Neural cell (in vitro differentiated cells): ENCODE measurements around the gene GPS1. TPM values are rescaled to one million over a fixed set of nuclear protein-coding genes. Genes with fewer than 3 reads are reported as not detected.

ENCODE experiments used
- H2AFZ ChIP-seq: fragments of 200-600, 300-800 bp; sonication (generic), shearing (Covaris generic); 2 replicates; pipeline ENCODE4 v1.6.0; 2014; ENCODE audit warnings: low read depth, mild to moderate bottlenecking, antibody characterized with exemption, low read length, moderate library complexity
- H3F3A ChIP-seq: fragments of 200-600 bp; shearing (Covaris generic); 2 replicates; pipeline ENCODE4 v1.6.1; 2016; ENCODE audit warnings: mild to moderate bottlenecking, moderate library complexity, mixed read lengths, antibody characterized with exemption, low read length; ENCODE audit not compliant: insufficient read depth, poor library complexity, severe bottlenecking
- H3K27ac ChIP-seq: fragments of 200-600, 300-800 bp; sonication (generic), shearing (Covaris generic); 2 replicates; pipeline ENCODE4 v1.5.1; 2014; ENCODE audit warnings: mild to moderate bottlenecking, low read length, moderate library complexity
- H3K27me3 ChIP-seq: fragments of 300-800, 200-600 bp; sonication (generic), shearing (Covaris generic); 2 replicates; pipeline ENCODE4 v1.6.0; 2014; ENCODE audit warnings: mild to moderate bottlenecking, low read depth, low read length, moderate library complexity; ENCODE audit not compliant: insufficient read depth
- H3K36me3 ChIP-seq: fragments of 300-800, 200-600 bp; sonication (generic), shearing (Covaris generic); 2 replicates; pipeline ENCODE4 v1.5.1; 2014; ENCODE audit warnings: mild to moderate bottlenecking, antibody characterized with exemption, low read length, moderate library complexity; ENCODE audit not compliant: insufficient read depth
- H3K4me2 ChIP-seq: fragments of 300-800, 200-600 bp; sonication (generic), shearing (Covaris generic); 2 replicates; pipeline ENCODE4 v1.6.0; 2014; ENCODE audit warnings: mild to moderate bottlenecking, low read length
- H3K4me3 ChIP-seq: fragments of 300-800, 200-600 bp; sonication (generic), shearing (Covaris generic); 2 replicates; pipeline ENCODE4 v1.5.1; 2014; ENCODE audit warnings: mild to moderate bottlenecking, low read length, moderate library complexity
- H3K79me2 ChIP-seq: fragments of 200-600 bp; shearing (Covaris generic); replicated peaks from 2 replicates; pipeline ENCODE4 v1.6.0; 2014; ENCODE audit warnings: mild to moderate bottlenecking, low read length, moderate library complexity; ENCODE audit not compliant: insufficient read depth
- H3K9ac ChIP-seq: fragments of 300-800, 200-600 bp; sonication (generic), shearing (Covaris generic); 2 replicates; pipeline ENCODE4 v1.6.1; 2016; ENCODE audit warnings: mild to moderate bottlenecking, low read length, mixed read lengths
- H3K9me2 ChIP-seq: fragments of 200-600 bp; shearing (Covaris generic); 2 replicates; pipeline ENCODE4 v1.6.1; 2016; ENCODE audit warnings: mild to moderate bottlenecking, low read length, mixed read lengths; ENCODE audit not compliant: insufficient read depth
- H3K9me3 ChIP-seq: fragments of 200-600, 300-800 bp; sonication (generic), shearing (Covaris generic); 2 replicates; pipeline ENCODE4 v1.6.1; 2016; ENCODE audit warnings: mild to moderate bottlenecking, mixed run types, low read length, moderate library complexity, mixed read lengths
- H4K20me1 ChIP-seq: fragments of 200-600 bp; shearing (Covaris generic); 2 replicates; pipeline ENCODE4 v1.6.1; 2016; ENCODE audit warnings: mild to moderate bottlenecking, mixed run types; ENCODE audit not compliant: insufficient read depth
- CTCF ChIP-seq: fragments of 450-650 bp; IDR thresholded peaks from 2 replicates; pipeline ENCODE4 v1.5.1; 2014; ENCODE audit warnings: antibody characterized with exemption, mild to moderate bottlenecking, moderate library complexity; ENCODE audit not compliant: poor library complexity, severe bottlenecking
- EP300 ChIP-seq: fragments of 450-650 bp; conservative IDR thresholded peaks from 2 replicates; pipeline ENCODE4 v1.6.1; 2014; ENCODE audit warnings: antibody characterized with exemption, mild to moderate bottlenecking, moderate library complexity; ENCODE audit not compliant: poor library complexity, severe bottlenecking
- MXI1 ChIP-seq: fragments of 450-650 bp; conservative IDR thresholded peaks from 2 replicates; pipeline ENCODE4 v1.6.1; 2014; ENCODE audit warnings: antibody characterized with exemption, mild to moderate bottlenecking; ENCODE audit not compliant: poor library complexity, severe bottlenecking
- POLR2AphosphoS5 ChIP-seq: IDR thresholded peaks from 2 replicates; pipeline ENCODE4 v1.6.1; 2012
- RAD21 ChIP-seq: fragments of 450-650 bp; conservative IDR thresholded peaks from 2 replicates; pipeline ENCODE4 v1.6.1; 2014; ENCODE audit warnings: antibody characterized with exemption, mild to moderate bottlenecking, moderate library complexity
- REST ChIP-seq: IDR thresholded peaks from 2 replicates; pipeline ENCODE4 v1.6.1; 2012; ENCODE audit warnings: borderline replicate concordance
- SMC3 ChIP-seq: fragments of 450-650 bp; conservative IDR thresholded peaks from 2 replicates; pipeline ENCODE4 v1.6.1; 2014; ENCODE audit warnings: antibody characterized with exemption, mild to moderate bottlenecking, moderate library complexity; ENCODE audit not compliant: poor library complexity
- TAF1 ChIP-seq: IDR thresholded peaks from 2 replicates; pipeline ENCODE4 v1.6.1; 2012; ENCODE audit warnings: low read depth
- polyA plus RNA-seq: library from polyadenylated mRNA; depleted of rRNA; stranded (reverse); fragments of >200 nt; gene quantifications from 2 replicates; pipeline ENCODE4 v1.2.3, GENCODE V29; 2014

The GPS1 gene
- polyA plus RNA-seq, 1 donor from 2014 or later: 170 TPM

- H3K27ac ChIP-seq: no peak overlapping the region
- H4K20me1 ChIP-seq: no peaks in the 10 kb centered on the region
- H2AFZ ChIP-seq: no peak overlapping the region
- H3K9me3 ChIP-seq: no peaks in the 10 kb centered on the region
- no peaks in the 10 kb centered on the region for H3K27me3 ChIP-seq
- H3K79me2 ChIP-seq: no peaks in the 10 kb centered on the region
- peaks cover 4% of the 10 kb centered on the region for H3F3A ChIP-seq
- H3K4me3 ChIP-seq: no peak overlapping the region
- no peaks in the 10 kb centered on the region for H3K9me2 ChIP-seq
- no peak overlapping the region for H3K4me2 ChIP-seq
- no peak overlapping the region for H3K9ac ChIP-seq
- TF ChIP-seq SMC3 (no peak), POLR2AphosphoS5 (no peak), RAD21 (no peak), EP300 (no peak), MXI1 (no peak), TAF1 (no peak)
- H3K36me3 ChIP-seq: no peaks in the 10 kb centered on the region
These were observed 9.0 kb upstream of the GPS1 start for GRCh38 chr17:82042649-82043048.

GRCh38 chr17:82043507-82043906, 8.2 kb upstream of the GPS1 start:
- Histone ChIP-seq H3K79me2 (no peaks in the 10 kb centered on the region), H3K27me3 (no peaks in the 10 kb centered on the region), H3K9me3 (no peaks in the 10 kb centered on the region), H3K27ac (no peak overlapping the region), H3F3A (no peaks in the 10 kb centered on the region), H3K4me2 (no peak overlapping the region), H3K4me3 (no peak overlapping the region), H3K9ac (no peak overlapping the region), H3K9me2 (no peaks in the 10 kb centered on the region), H2AFZ (no peak overlapping the region), H4K20me1 (no peaks in the 10 kb centered on the region), H3K36me3 (no peaks in the 10 kb centered on the region)
- no peak for TF ChIP-seq REST
- TF ChIP-seq SMC3: no peak
- TF ChIP-seq CTCF: no peak
- TF ChIP-seq RAD21: no peak
- no peak for TF ChIP-seq POLR2AphosphoS5
- TF ChIP-seq MXI1: no peak

GRCh38 chr17:82045936-82046484, 5.7 kb upstream of the GPS1 start:
- H4K20me1 ChIP-seq: no peaks in the 10 kb centered on the region
- H3F3A ChIP-seq: no peaks in the 10 kb centered on the region
- H3K9me2 ChIP-seq: no peaks in the 10 kb centered on the region
- H3K27ac ChIP-seq: no peak overlapping the region
- no peaks in the 10 kb centered on the region for H3K79me2 ChIP-seq
- no peak overlapping the region for H3K4me3 ChIP-seq
- no peak overlapping the region for H3K9ac ChIP-seq
- H3K36me3 ChIP-seq: no peaks in the 10 kb centered on the region
- H3K9me3 ChIP-seq: no peaks in the 10 kb centered on the region
- no peak overlapping the region for H3K4me2 ChIP-seq
- TF ChIP-seq TAF1: no peak
- TF ChIP-seq CTCF: no peak
- no peak for TF ChIP-seq POLR2AphosphoS5
- no peak overlapping the region for H2AFZ ChIP-seq
- no peaks in the 10 kb centered on the region for H3K27me3 ChIP-seq
